SIG-M5 treated with dmso at 0.1 percent for 504 hours (cell line): ENCODE data around the gene KCNAB2.
"Not testable (repeated sequence)": the region's sequence is repeated elsewhere in the genome, so short reads cannot be mapped to it uniquely, and the experiment has no call there.

Experiments
- DNase-seq: peaks from one replicate; lab custom pipeline; 2025; ENCODE audit not compliant: unreplicated experiment; lab: John Stamatoyannopoulos, UW

The KCNAB2 gene

GRCh38 chr1:6009120-6010040 is 36.3 kb upstream of the KCNAB2 start:
- no peak for DNase-seq

GRCh38 chr1:6010554-6010953 is 35.1 kb upstream of the KCNAB2 start:
- no peak for DNase-seq

GRCh38 chr1:6011161-6011945 is 34.3 kb upstream of the KCNAB2 start:
- DNase-seq = no peak

DNA sequence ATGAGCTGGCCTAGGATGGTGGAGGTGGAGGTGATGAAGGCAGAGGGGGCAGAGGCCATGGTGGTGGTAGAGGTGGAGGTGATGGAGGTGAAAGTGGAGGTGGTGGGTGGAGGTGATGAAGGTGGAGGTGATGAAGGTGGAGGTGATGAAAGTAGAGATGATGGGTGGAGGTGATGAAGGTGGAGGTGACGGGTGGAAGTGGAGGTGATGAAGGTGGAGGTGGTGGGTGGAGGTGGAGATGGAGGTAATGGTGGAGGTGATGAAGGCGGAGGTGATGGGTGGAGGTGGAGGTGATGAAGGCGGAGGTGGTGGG is 33.8 kb upstream of the KCNAB2 start:
- DNase-seq = no peak

GRCh38 chr1:6012529-6013318 is 33.0 kb upstream of the KCNAB2 start:
- DNase-seq = no peak

- no peak for DNase-seq
Measured at GRCh38 chr1:6013491-6013890, 32.2 kb upstream of the KCNAB2 start.

GRCh38 chr1:6014130-6014999 is 31.3 kb upstream of the KCNAB2 start:
- no peak for DNase-seq

- DNase-seq = no peak
Measured at GRCh38 chr1:6016191-6016865, 29.4 kb upstream of the KCNAB2 start.

- not testable (repeated sequence) for DNase-seq
Measured at GRCh38 chr1:6017654-6018053, 28.0 kb upstream of the KCNAB2 start.

DNA sequence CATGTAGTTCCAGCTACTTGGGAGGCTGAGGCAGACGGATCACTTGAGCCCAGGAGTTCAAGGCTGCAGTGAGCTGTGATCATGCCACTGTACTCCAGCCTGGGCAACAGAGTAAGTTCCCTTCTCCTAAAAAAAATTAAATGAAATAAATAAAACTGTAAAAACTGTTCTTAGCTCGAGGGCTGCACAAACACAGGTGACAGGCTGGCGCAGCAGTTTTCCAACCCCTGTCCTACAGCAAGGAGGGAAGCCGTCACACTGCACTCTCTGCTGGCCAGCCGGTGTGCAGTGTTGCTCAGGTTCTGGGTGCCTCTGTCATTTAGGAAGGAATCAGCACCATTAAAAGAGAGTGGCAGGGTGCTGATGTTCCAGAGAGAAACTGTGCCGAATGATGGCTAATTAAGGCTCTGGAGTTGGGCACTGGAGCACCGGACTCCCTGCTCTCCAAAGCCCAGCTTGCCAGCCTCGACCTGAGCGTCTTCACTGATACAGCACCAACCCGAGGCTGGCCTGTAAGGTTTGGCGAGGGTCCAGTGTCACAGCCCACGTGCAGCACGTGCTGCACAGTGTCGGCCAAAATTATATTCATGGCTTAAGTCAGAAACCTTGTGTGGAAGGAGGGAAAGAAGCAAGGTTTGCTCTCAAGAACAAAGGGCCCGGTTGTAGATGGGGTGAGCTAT is 26.4 kb upstream of the KCNAB2 start:
- DNase-seq = no peak

DNA sequence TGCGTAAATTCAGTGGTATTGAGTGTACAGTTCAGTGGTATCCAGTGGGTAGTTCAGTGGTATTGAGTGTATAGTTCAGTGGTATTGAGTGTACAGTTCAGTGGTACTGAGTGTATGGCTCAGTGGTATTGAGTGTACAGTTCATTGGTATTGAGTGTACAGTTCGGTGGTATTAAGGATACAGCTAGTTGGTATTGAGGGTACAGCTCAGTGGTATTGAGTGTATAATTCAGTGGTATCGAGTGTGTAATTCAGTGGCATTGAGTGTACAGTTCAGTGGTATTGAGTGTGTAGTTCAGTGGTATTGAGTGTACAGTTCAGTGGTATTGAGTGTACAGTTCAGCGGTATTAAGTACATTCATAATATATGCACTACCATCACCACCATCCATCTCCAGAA is 23.5 kb upstream of the KCNAB2 start:
- no peak for DNase-seq

DNA sequence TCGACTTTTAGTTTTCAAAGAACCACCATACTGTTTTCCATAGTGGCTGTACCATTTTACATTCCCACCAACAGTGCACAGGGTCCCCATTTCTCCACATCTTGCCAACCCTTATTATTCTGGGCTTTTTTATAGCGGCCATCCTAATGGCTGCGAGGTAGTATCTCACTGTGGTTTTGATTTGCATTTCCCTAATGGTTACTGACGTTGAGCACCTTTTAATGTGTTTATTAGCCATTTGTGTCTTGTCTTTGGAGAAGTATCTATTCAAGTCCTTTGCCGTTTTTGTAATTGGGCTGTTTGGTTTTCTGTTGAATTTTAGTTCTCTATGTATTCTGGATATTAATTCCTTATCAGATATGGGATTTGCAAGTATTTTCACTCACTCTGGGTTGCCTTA is 22.3 kb upstream of the KCNAB2 start:
- no peak for DNase-seq

- DNase-seq = no peak
Measured at GRCh38 chr1:6024376-6024775, 21.3 kb upstream of the KCNAB2 start.

- DNase-seq = peak; percentile 30
Measured at GRCh38 chr1:6025269-6026094, 20.2 kb upstream of the KCNAB2 start.

DNA sequence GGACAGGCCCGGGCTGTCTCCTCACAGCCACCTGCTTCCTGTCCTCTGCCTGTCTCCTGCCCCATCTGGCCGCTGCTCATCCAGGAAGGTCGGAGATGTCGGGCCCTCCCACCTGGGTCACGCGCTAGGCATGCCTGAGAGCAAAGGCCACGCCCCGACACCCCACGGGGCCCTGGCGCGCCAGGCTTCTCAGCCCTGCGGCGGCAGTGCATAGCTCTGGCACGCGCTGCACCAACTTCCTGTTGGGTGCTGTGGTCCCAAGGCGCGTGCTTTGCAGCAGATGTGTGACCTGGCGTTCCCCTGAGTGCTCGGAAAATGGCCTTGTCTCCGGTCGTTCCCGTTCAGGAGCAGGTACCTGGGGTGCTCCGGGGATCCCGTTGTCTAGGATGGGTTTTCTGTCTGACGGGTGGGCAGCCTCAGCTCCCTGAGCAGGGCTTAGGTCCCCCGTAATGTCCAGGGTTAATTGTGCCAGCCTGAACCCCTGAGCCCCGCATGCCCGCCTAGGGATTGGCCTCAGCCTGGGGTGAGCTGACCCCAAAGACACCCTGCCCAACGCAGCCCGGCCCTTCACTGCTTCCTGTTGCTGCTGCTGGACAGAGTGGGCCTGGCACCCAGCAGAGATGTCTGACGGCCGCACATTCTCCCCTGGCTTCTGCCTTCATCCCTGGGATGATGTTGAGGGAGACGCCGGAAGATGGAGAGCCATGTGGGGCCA is 19.4 kb upstream of the KCNAB2 start:
- DNase-seq = peak; percentile 92

DNA sequence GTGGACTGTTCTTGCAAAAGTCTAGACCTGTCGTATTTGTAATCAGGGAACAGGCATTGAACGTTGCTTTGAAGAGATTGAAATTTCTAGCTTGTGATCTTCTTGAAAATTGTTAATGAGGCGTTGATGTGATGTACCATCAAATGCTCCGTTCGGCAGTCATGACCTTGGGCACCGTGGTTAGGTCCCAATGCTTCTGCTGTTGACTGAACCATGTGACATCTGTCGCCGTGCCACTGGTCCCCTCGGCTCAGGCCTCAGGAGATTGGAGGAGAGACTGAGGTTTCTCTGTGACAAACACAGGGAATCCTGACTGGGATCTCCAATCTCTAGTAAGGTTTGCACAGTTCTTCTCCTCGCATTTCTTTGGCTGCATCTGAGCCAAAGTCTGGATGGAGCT is 18.1 kb upstream of the KCNAB2 start:
- DNase-seq = peak; percentile 36

DNA sequence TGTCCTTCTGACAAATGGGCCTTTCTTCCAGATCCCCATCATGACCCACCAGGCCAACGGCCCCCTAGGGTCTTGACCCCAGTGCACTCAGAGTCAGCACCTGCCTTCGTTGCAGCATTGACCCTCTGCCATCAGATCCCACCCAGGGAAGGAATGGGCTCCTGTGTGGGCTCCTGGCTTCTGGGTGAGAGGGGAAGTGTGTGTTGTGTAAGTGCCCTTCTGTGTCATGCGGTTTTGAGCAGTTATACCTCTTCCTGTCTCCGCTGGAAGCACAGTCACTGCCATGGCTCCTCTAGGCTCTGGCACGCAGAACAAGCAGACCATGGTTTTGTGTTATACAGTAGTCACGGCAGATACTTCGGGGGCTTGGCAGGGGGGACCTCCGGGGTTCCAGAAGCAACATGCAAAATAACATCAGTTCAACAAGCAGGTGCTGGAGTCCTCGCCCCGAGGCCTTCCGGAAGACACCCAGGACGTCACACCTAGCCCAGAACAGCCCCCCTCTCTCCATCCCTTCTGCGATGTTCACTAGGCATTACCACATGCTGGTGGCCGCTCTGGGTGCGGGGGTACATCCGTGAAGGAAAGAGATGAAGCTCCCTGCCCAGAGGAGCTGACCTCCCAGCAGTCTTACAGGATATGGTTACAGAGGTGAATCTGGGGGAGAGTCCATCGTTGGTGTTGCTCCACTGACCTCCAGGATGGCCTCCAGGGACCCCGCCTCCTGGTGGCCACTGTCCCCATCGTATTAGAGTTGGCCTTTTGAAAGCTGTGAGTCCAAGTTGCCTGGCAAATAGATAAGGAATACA is 17.4 kb upstream of the KCNAB2 start:
- DNase-seq = peak; percentile 93
